HG03571 (cell line): ENCODE data around the gene NCMAP.

Experiments
- ATAC-seq: cut with Tn5 transposase; IDR thresholded peaks from one replicate; pipeline ENCODE4 v1.9.1; 2021; ENCODE audit not compliant: unreplicated experiment

The NCMAP gene

DNA sequence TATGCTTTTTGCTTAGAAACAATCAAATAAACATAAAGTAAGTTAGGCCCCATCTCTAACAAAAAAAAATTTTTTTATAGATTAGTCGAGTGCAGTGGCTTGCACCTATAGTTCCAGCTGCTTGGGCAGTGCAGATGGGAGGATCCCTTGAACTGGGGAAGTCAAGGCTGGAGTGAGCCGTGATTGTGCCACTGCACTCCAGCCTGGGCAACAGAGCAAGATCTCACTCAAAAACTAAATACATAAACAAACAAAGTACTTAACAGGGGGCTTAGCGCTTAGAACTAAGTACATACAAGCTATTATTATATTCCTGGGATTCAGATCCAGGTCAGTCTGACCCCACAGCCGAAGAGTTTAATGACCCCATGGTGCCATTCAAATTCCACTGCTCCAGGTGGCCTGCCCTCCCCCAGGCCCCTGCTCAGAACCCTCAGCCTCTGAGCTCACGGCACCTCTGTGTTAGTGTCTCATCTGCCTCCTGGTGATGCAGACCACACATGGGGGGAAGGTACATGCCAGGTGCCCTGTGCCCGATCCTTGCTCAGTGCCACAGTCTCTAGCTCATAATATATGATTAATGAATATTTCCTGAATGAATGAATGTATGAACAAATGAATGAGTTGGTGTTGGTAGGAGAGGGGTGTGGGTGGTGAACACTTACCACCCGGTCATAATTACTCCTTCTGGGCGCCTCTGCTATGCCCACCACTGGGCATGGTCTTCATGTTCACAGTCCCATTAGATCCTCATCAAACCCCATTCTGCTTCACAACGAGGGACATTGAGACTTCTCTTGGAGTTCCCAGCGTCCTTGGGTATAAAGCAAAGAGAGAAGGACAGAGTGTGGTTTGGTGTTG is 14.6 kb downstream of the NCMAP start:
- no peak for ATAC-seq

DNA sequence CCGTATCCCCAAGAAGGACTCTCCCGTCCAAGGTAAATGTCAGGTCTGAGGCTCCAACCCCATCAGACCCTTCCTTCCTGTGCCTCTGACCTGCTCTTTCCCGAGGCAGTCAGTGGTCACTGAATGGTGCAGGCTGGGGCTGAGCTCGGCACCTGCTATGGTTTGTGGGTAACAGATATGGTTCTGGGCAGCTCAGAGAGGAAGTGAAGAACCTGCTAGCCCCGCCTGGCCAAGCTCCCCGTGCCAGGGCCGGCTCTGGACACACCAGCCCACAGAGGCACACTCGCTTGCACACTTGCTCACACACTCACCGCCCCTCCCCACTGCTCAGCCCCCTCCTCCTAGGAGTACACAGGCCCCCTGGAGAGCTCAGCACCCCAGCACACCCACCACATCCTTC is 16.4 kb downstream of the NCMAP start:
- no peak for ATAC-seq

DNA sequence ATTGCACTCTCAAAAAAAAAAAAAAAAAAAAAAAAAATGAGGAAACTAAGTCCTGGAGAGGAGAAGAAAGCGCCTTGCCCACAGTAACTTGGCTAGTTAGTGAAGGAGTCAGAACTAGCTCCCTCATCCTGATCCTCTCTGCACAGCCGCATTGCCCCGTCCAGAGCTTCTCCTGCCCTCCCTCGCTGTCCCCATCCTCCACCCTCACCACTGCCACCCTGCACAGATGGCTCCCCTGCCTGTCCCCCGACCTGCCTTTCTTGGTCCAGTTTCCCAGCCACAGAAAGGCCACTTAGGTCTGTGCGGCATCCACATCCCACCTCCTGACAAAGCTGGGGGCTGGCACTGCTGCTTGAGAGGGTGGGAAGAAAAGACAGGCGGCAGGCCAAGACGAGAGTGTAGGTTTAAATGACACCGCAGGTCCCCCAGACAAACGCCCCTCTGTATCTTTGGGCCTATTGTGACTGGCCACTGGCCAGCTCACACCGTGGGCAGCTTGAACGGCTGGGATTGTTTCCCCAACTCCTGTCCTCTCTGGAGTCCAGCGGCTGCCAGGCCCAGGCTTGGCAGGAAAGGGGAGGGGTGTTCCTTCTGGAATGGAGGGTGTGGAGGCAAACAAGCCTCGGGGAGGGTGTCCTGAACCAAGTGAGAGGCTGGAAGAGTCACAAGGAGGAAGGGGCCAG is 20.2 kb downstream of the NCMAP start:
- ATAC-seq, result no peak

DNA sequence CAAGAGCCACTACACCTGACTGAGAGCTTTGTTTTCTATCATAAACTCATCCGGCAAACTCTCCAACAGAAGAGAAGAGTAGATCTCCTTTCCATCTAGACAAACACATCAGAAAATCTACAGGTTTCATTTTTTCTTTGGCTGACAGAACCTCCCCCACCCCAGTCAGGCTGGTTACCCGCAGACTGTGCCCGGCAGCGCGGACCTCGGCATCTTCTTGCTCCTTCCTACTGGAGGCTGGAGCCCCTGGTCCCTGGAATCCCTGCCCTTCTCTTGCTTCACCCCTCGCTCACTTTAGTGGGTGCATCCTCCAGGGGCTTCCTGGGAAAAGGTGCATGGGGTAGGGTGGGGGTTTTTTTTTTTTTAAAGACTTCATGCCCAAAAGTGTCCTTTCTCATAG is 23.0 kb downstream of the NCMAP start:
- ATAC-seq, result no peak

DNA sequence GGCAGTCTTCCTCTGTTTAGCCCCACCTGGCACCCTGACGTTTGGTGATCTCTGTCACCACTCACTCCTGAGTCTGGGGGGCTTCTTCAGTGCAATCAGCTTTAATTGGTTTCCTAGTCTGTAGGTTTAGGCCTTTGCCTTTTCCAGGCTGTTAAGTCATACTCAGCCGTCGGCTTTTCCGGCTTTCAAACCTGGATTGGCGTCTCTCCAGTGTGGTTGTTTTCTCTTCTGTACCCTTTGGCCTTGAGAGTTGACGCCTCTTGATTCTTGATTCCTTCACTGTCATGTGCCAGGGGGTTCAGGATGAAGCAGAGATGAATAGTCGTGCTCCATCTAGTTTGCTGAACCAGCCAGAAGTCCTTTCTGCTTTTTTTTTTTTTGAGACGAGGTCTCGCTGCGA is 24.9 kb downstream of the NCMAP start:
- no peak for ATAC-seq

DNA sequence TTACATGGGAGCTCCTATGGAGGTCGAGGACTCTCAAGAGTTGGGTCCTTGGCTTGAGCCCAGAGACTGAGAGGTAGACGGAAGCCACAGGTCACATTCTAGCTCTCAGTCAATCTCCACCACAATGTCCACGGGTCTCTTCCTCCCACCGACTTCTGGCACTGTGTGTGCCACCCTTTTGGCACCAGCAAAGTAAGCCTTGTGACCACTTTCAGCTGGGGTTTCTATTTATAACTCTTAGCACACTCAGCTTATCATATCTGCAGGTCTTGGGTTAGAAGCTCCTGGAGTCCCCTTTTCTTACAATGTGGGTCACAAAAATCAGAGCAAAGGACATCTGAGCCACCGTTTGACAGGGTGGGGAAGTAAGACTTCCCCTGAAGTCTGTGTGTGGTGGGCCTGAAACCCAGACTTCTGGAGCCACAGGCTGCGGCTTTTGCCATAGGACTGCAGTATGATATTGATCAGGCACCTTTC is 28.3 kb downstream of the NCMAP start:
- no peak for ATAC-seq

DNA sequence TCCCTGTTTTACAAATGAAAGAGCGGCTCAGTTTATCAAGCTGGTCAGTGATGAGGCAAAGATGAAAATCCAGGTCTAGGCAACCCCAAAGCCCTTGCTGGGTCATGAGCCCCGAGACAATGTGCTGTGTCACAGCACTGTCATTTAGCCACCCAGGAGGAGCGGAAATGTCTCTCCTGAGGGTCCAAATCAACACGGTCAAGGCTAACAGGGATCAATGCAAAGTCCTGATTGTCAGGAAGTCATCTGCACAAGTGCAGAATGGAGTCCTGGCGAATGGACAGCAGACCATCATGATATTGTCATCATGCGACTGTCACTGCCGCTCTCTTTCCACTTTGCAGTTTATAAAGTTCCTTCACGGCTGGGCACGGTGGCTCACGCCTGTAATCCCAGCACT is 30.2 kb downstream of the NCMAP start:
- no peak for ATAC-seq

DNA sequence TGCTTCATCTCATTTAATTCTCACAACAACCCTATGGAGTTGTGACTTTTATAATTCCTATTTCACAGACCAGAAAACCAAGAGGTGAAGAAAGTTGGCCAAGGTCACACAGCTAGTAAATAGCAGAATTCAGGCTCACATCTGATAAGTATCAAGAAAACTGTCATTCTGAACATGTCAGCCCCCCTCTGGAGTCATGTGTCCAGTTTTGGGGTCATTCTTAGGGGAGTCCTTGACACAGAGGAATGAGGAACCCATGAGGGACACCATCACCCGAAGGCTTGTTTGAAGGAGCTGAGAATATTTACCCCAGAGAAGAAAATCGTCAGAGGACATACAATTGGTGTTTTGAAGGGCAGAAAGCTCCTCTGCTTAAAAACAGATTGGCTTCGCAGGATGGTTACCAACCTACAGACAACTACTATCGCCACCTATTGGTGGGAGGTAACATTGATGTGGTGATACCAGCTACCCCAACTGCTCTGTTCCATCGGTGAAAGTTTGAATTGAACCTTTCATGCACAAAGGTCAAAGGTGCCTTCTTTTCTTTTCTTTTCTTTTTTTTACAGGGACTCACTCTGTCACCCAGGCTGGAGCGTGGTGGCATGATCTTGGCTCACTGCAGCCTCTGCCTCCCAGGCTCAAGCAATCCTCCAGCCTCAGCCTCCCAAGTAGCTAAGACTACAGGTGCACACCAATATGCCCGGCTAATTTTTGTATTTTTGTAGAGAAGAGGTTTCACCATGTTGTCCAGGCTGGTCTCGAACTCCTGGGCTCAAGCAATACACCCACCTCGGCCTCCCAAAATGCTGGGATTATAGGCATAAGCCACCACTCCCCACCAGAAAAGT is 31.3 kb downstream of the NCMAP start:
- ATAC-seq, result no peak

DNA sequence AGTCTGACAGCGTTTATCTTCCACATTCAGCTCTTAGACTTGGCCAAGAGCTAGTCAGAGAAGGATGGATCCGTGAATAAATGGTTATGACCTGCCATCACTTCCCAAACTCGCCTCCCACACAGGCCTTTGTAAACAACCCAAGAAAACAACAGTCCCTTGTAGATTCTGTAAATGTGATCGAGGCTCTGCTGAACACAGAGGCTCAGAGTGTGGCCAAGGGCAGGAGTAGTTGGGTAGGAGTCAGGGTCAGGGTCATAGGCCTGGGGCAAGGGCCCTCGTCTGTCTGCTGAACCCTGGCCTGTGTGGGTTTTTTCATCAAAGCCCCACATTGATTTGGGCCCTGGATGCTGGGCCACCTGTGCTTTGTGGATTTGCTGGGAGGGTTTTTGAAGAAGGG is 32.7 kb downstream of the NCMAP start:
- no peak for ATAC-seq

DNA sequence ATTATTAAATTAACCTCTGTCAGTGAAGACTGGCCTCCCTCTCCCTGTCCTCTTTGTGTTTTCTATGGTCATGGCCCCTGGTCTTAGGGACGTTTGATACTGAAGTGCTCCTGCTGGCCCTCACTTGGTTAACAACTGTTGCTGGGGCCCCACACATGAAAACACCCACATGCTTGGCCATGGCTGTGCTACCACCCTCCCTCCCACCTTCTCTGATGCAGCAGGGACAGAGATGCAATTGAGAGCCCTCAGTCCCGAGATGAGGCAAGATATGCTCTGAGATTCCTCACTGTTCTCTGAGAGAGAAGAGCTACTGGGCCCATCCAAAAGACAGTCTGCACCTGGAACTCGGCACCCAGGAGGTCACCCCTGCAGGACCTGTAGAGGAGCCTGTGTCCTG is 33.3 kb downstream of the NCMAP start:
- ATAC-seq, result no peak

DNA sequence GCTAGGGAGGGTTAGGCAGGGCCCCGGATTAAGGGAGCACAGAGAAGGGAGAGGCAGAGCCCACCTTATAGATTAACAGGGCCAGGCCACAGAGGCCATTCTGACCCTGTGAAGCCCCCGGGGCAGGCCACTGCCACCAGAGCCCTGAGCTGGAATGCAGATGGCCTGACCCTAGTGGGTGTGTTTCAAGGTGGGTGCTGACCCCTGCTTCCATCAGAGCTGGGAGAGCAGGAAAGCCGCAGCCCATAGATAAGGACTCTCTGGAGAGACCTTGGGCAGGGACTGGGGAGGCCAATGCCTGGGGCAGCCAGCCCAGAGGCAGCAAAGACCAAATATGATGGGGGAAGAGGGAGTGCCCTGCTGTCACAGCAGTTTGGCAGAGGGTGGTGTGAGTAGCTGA is 35.9 kb downstream of the NCMAP start:
- ATAC-seq, result no peak

DNA sequence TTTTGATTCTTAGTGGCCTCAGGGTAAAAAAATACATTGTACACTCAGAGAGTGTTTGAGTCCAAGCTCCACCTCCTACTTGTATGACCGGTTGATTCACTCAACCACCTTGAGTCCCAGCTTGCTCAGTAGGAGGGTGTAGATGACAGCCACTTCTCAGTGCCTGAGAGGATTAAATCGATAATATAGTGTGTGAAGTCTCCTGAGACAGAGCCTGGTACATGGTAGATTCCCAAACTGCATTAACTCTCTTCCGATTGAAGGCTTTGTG is 38.4 kb downstream of the NCMAP start:
- no peak for ATAC-seq

DNA sequence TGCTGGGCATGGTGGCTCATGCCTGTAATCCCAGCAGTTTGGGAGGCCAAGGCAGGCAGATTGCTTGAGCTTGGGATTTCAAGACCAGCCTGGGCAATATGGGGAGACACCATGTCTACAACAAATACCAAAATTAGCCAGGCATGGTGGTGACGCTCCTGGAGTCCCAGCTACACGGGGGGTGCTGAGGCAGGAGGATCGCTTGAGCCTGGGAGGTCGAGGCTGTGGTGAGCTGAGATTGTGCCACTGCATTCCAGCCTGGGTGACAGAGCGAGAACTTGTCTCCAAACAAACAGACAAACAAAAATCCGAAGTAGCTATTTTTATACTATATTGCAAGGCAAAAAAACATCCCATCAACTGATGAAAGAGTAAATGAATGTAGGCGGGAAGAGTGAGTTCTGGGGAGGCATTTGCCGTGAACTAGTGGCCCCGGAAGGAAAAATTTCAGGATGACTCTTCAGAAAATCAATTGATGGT is 40.6 kb downstream of the NCMAP start:
- ATAC-seq, result no peak

DNA sequence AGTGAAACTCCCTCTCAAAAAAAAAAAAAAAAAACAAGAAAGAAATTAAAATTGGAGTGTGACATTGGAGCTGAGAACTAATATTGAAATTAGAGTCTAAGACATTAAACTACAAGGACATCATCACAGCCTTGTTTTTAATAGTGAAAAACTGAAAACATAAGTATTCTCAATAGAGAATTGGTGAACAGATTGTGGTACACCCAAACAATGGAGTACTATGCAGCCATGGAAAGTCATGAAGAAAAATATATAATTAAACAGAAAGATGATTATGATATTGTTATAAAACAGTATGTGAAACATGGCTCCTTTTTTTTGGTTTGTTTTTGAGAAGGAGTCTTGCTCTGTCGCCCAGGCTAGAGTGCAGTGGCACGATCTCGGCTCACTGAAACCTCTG is 43.4 kb downstream of the NCMAP start:
- no peak for ATAC-seq

DNA sequence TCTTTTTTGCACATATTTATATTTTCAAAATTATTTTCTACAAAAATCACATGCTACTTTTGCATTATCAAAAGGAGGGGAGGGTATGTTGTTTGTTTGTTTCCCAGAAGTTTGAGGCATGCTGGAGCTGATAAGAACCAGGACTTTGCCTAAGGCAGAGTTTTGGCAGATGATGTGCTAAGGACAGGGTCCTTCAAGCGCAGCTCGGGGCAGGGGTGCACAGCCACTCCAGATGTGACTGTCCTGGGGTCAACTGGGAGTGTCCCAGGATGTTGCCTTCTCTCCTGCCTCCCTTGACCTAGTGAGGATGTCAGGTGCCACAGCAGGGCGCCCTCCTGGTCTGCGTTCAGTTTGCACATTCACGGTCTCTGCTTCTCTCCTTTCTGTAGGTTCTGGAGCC is 44.7 kb downstream of the NCMAP start:
- ATAC-seq, result no peak

DNA sequence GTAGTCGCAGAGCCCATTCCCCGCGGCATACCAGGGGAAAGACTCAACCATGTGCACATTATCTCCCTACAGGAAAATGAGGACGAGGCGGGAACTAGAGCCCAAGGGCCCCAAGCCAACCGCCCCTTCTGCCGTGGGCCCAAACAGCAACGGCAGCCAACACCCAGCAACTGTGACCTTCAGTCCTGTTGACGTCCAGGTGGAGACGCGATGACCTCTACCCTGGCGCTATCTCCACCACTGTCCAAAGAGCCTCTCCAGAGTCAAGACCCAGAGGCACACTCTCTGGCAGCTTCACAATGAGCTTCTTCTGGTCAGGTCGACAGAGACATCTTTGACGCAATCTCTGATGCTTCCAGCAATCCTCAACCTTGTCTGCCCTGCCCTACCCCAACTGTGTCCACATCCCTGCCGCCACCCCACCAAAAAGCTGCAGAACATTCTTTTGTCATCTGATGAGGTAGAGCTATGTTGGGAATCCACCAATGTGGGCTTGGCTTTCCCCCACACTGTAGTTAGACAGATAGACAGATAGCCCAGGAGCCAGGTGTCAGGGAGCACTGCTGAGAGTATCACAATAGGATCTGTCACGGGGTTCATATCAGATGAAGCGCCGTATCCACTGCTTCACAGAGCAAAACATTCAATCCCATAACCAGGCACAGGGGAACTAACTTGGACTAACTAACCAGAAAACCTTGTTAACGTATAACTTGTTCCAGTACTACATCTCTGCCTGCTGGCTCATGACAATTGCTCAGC is 49.8 kb downstream of the NCMAP start:
- ATAC-seq, result no peak

DNA sequence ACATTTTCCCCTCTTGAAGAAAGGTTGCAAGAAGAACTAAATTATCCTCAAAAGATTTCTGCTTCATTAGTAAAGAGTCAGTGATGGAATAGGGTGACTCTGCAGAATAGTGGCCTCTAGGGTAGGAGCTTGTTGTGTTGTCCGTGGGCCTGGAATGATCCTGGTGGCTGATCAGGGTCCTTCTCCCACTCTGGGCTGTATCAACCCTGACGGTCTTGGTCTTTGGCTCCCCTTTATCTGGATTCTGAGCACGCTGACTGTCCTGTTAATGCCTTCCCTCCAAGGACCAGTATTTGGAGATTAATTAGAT is 50.4 kb downstream of the NCMAP start:
- no peak for ATAC-seq

DNA sequence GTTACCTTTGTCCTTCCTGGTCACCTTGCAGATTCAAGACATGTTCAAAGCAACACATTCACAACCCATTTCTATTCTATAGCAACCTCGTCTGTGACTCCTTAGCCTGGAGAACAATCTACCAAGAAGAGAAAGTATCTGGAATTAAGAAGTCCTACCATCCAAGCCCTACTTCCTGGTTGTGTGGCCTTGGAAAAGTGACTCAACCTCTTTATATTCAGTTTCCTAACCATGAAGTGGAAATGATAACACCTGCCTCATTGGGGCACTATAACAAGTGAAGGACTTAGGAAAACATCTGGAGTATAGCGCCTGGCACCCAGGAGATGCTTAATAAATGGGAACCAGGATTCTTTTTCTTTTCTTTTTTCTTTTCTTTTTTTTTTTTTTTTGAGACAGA is 50.7 kb downstream of the NCMAP start:
- ATAC-seq, result no peak

DNA sequence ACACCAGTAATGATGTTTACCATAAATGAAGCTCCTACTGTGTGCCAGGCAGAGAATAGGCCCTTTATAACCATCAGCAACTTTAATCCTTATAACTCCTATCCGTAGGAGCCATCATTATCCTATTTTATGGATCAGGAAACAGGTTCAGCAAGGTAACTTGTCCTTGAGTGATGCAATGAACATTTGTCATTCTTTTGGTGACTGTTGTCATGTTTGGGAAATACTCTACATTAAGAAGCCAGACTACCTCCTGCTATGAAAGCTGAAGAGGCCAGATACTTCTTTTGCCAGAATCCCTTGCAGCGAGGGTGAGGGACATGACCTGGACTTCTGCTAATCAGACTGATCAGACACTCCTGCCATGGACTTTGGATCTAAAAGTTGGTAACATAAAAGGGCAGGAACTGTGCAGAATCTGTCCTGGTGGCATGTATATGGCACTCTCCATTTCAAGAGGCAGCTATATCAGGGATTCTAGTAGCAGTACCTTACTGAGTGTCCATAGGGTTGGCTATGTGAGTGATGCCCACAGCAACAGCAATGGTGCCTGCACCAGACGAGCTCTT is 54.1 kb downstream of the NCMAP start:
- no peak for ATAC-seq

DNA sequence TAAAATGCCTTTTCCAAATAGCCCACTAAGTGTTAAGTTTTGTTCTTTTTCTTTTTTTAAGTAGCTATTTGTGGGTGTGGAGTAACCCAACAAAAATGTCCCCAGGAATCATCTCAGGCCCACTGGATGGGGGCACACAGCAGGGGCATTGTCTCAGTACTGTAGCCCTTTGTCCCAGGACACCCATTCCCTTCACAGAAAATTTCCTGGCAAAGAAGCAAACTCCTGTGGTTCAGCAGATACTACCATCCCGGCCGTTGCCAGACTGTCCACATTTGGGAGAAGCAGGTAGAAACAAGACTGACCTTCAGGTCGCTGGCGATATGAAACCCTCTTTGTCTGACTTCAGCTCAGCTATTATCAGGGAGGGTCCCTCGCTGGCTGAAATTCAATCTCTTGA is 63.5 kb downstream of the NCMAP start:
- ATAC-seq, result no peak

DNA sequence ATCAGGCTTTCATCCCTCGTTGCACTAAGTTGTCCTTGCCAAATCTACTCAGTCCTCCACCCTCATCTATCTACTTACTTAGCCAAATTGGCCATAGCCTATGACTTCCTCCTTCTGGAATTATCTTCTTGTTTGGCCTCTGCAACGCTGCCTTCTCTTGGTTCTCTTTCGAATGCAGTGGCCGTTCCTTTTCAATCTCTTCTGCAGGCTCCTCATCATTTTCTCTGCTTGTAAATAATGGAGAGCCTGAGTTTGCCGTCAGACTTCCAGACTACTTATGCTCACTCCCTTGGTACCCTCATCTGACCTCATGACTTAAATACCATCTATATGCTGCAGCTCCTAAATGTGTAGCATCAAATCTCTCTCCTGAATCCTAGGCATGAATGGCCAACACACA is 64.8 kb downstream of the NCMAP start:
- no peak for ATAC-seq
